Astrocyte of the cerebellum (primary cell): ENCODE measurements around the gene SPACDR.

Experiments
- DNase-seq: peaks from one replicate; pipeline ENCODE4 v3.0.0-alpha.2; 2011; ENCODE audit warnings: low read depth
- H3K4me3 ChIP-seq: 2 replicates; pipeline ENCODE4 v1.5.1; 2011; ENCODE audit warnings: mild to moderate bottlenecking, low read depth, low read length, moderate library complexity
- CTCF ChIP-seq: IDR thresholded peaks from 2 replicates; pipeline ENCODE4 v1.5.1; 2012; ENCODE audit warnings: low read length, low read depth, moderate library complexity, mild to moderate bottlenecking; ENCODE audit errors: missing control alignments
- in situ Hi-C: cut with HindIII; loops from 2 replicates; pipeline ENCODE4 v1.10.0; 2017; ENCODE audit warnings: low sequenced_read_pairs

Gene SPACDR

GRCh38 chr7:100432621-100433275 lies 31.3 kb downstream of the SPACDR start:
- no peak overlapping the region for H3K4me3 ChIP-seq
- TF ChIP-seq CTCF, result no peak
- DNase-seq, result no peak
- in situ Hi-C loops, result no loop called here

- no peak for DNase-seq
- in situ Hi-C loops, result no loop called here
- TF ChIP-seq CTCF, result no peak
- H3K4me3 ChIP-seq, result no peak overlapping the region
These were observed 32.0 kb downstream of the SPACDR start for GRCh38 chr7:100432053-100432452.

DNA sequence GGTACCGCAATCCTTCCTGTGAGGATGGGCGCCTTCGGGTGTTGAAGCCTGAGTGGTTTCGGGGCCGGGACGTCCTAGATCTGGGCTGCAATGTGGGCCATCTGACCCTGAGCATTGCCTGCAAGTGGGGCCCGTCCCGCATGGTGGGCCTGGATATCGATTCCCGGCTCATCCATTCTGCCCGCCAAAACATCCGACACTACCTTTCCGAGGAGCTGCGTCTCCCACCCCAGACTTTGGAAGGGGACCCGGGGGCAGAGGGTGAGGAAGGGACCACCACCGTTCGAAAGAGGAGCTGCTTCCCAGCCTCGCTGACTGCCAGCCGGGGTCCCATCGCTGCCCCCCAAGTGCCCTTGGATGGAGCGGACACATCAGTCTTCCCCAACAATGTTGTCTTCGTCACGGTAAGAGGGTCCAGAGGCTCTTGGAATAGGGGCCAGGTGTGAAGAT lies 32.7 kb downstream of the SPACDR start:
- H3K4me3 ChIP-seq, result peak overlapping the region; percentile 65
- in situ Hi-C loops, result no loop called here
- TF ChIP-seq CTCF, result no peak
- DNase-seq, result no peak

DNA sequence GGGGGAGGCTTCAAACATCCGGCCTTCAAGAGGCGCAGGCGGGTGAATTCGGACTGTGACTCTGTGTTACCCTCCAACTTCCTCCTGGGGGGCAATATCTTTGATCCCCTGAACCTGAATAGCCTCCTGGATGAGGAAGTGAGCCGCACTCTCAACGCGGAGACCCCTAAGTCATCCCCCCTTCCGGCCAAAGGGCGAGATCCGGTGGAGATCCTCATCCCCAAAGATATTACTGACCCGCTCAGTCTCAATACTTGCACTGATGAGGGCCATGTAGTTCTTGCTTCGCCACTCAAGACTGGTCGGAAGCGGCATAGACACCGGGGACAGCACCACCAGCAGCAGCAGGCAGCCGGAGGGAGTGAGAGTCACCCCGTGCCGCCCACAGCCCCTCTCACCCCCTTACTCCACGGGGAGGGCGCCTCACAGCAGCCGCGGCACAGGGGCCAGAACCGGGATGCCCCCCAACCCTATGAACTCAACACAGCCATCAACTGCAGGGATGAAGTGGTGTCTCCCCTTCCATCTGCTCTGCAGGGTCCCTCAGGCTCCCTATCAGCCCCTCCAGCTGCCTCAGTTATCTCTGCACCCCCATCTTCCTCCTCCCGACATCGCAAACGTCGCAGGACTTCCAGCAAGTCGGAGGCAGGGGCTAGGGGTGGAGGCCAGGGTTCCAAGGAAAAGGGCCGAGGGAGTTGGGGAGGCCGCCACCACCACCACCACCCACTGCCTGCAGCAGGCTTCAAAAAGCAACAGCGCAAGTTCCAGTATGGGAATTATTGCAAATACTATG lies 33.4 kb downstream of the SPACDR start:
- in situ Hi-C loops, result no loop called here
- TF ChIP-seq CTCF, result no peak
- DNase-seq, result no peak
- peak overlapping the region; percentile 65 for H3K4me3 ChIP-seq

DNA sequence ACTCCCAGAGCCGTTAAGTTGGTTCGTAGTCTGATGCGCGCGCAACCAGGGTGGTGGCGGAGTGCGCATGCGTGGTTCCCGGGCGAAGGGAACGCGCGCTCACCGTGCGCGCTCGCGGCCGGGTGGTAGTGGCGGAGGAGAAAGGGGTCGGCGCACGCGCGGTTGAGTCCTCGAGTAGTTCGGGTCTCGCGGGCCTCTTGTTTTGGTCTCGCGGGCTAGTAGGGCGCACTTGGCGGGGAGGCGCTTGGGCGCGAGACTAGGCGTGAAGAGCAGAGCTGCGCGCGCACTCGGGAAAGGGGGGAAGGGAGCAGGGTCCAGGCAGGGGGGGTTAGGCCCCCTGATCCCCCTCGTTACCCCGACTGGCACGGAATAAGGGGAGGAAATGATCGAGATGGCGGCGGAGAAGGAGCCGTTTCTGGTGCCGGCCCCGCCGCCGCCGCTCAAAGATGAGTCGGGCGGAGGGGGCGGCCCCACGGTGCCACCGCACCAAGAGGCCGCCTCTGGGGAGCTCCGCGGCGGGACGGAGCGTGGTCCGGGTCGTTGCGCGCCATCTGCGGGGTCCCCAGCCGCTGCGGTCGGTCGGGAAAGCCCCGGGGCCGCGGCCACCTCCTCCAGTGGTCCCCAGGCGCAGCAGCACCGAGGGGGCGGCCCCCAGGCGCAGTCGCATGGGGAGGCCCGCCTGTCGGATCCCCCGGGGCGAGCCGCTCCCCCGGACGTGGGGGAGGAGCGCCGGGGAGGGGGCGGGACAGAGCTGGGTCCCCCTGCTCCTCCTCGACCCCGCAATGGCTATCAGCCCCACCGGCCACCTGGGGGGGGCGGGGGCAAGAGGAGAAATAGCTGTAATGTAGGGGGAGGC lies 34.2 kb downstream of the SPACDR start, which contains the start of gene MEPCE:
Gene MEPCE, plus strand, starts transcription at position 195 of the 856 bp plus-strand sequence. Its CDS starts 188 bp downstream, at position 383.
- DNase-seq, result peak; percentile 93
- in situ Hi-C loops, result no loop called here
- no peak for TF ChIP-seq CTCF
- peak within 1 kb of the TSS; percentile 65 for H3K4me3 ChIP-seq

DNA sequence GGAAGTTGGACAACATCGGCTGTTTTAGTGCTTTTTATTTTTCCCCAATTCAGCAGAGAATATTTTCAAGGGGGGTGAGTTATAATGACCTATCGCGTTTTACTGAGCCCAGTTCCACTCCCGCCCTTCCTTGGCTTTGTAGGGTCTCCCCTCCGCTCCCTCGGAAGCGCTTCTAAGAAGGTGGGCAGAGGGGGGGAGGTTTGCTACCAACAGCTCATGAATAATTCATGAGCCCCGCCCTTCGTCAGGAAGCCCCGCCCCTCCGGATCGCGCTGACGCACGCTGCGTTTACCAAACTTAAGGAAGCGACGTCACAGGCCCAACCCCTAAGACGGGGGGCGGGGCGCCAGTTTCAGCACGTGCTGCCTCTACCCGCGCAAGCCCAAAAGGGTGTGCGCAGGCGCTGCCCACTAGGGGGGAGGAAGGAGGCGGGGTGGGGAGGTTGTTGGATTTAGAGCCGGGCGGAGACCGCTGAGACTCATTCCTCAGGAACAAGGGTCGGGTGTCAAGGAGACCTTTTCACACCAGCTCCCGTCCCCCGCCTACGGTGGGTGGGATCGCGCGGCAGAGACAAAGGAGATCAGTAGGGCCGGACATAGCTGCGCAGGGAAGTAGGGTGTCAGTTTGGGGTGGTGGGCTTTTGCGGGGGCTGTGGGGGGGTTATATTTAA lies 35.0 kb downstream of the SPACDR start:
- peak overlapping the region; percentile 65 for H3K4me3 ChIP-seq
- no peak for TF ChIP-seq CTCF
- peak; percentile 99 for DNase-seq
- in situ Hi-C loops, result no loop called here
